Spinal cord (tissue), 10 donors: Measurements from ENCODE around the gene VANGL2. TPM values are rescaled to one million over a fixed set of nuclear protein-coding genes. Genes with fewer than 3 reads are reported as not detected.
A peak's percentile ranks its signal among the peaks of the same experiment; 100 is the strongest.

Source experiments
- DNase-seq, 6 donors: peaks; one replicate each; pipeline versions ENCODE4 v3.0.0 to v3.0.0-alpha.2; 2013 to 2015; ENCODE audit warnings: low spot score in 6 of 6, low read depth in 4 of 6
- H3K27ac ChIP-seq: one replicate; pipeline ENCODE4 v1.5.1; 2013; ENCODE audit warnings: low read depth, low read length, control low read depth
- H3K27me3 ChIP-seq: one replicate; pipeline ENCODE4 v1.6.1; 2013; ENCODE audit warnings: low read length; ENCODE audit not compliant: control insufficient read depth, insufficient read depth
- H3K36me3 ChIP-seq: one replicate; pipeline ENCODE4 v1.6.1; 2013; ENCODE audit warnings: low read length; ENCODE audit not compliant: control insufficient read depth, insufficient read depth
- H3K4me1 ChIP-seq: one replicate; pipeline ENCODE4 v1.6.1; 2013; ENCODE audit warnings: low read length; ENCODE audit not compliant: control insufficient read depth, insufficient read depth
- H3K4me3 ChIP-seq: one replicate; pipeline ENCODE4 v1.5.1; 2013; ENCODE audit warnings: low read depth, low read length, control low read depth
- H3K9me3 ChIP-seq: one replicate; pipeline ENCODE4 v1.6.1; 2013; ENCODE audit warnings: low read length; ENCODE audit not compliant: control insufficient read depth, insufficient read depth
- WGBS: methylation state at CpG from one replicate; pipeline ENCODE4 v1.1.5; 2013; ENCODE audit warnings: missing lambda C conversion rate; ENCODE audit not compliant: insufficient coverage; 5-methylcytosine and 5-hydroxymethylcytosine counted together
- polyA plus RNA-seq, 2 donors: library from polyadenylated mRNA; unstranded; fragments of 120-200 nt; gene quantifications; one replicate each; pipeline ENCODE4 v1.2.1, GENCODE V29; 2013; ENCODE audit not compliant: insufficient read length in 2 of 2
- total RNA-seq, 2 donors: library from RNA; depleted of rRNA in 1 of 2; stranded (reverse); fragments of 120-200 nt in 1 of 2; fragments of >200 nt in 1 of 2; gene quantifications; one replicate each; pipeline versions ENCODE4 v1.2.3 to v1.2.4, GENCODE V29; 2013 to 2014
- donor health status: healthy.

Gene VANGL2
- total and polyA plus RNA-seq, 4 donors = 8.7 to 67.0 (median 37.1) TPM

- WGBS = 4% methylated on average over 7 of the region's 7 CpGs
- peak overlapping the region; percentile 76 for H3K4me3 ChIP-seq
- H3K9me3 ChIP-seq = no peaks in the 10 kb centered on the region
- H3K36me3 ChIP-seq = no peaks in the 10 kb centered on the region
- peaks cover 36% of the 10 kb centered on the region for H3K4me1 ChIP-seq
- peak in 1 of 6 donors; percentile 38 for DNase-seq
- H3K27me3 ChIP-seq = no peaks in the 10 kb centered on the region
- peak overlapping the region; percentile 82 for H3K27ac ChIP-seq
Observed at GRCh38 chr1:160401487-160401805, 1.1 kb downstream of the VANGL2 start.

- peaks cover 43% of the 10 kb centered on the region for H3K4me1 ChIP-seq
- no peaks in the 10 kb centered on the region for H3K27me3 ChIP-seq
- peak overlapping the region; percentile 82 for H3K27ac ChIP-seq
- H3K9me3 ChIP-seq = no peaks in the 10 kb centered on the region
- H3K4me3 ChIP-seq = peak overlapping the region; percentile 76
- WGBS = 14% methylated on average over 5 of the region's 9 CpGs
- H3K36me3 ChIP-seq = peaks cover 2% of the 10 kb centered on the region
- peak in 2 of 6 donors; percentile 26 to 57 for DNase-seq
Observed at GRCh38 chr1:160402001-160402795, 1.8 kb downstream of the VANGL2 start.

- H3K4me3 ChIP-seq = no peak overlapping the region
- H3K9me3 ChIP-seq = no peaks in the 10 kb centered on the region
- no peak overlapping the region for H3K27ac ChIP-seq
- no peak for DNase-seq
- H3K36me3 ChIP-seq = peaks cover 11% of the 10 kb centered on the region
- H3K4me1 ChIP-seq = peaks cover 54% of the 10 kb centered on the region
- no peaks in the 10 kb centered on the region for H3K27me3 ChIP-seq
- 15% methylated on average over 3 of the region's 3 CpGs for WGBS
Observed at GRCh38 chr1:160403244-160403643, 2.9 kb downstream of the VANGL2 start.

- Histone ChIP-seq H3K9me3 (no peaks in the 10 kb centered on the region), H3K27me3 (no peaks in the 10 kb centered on the region), H3K4me3 (no peak overlapping the region), H3K27ac (no peak overlapping the region), H3K4me1 (peaks cover 62% of the 10 kb centered on the region), H3K36me3 (peaks cover 16% of the 10 kb centered on the region)
- no CpG with 5 or more reads among the region's 3 CpGs for WGBS
- DNase-seq = no peak
Observed at GRCh38 chr1:160404094-160404493, 3.7 kb downstream of the VANGL2 start.

- H3K27ac ChIP-seq = no peak overlapping the region
Observed at GRCh38 chr1:160405331-160405877, 5.0 kb downstream of the VANGL2 start.

GRCh38 chr1:160406131-160406968, 6.0 kb downstream of the VANGL2 start:
- peaks cover 19% of the 10 kb centered on the region for H3K36me3 ChIP-seq
- 82% methylated on average over 9 of the region's 15 CpGs for WGBS
- DNase-seq = no peak
- H3K4me3 ChIP-seq = no peak overlapping the region
- H3K27me3 ChIP-seq = no peaks in the 10 kb centered on the region
- no peaks in the 10 kb centered on the region for H3K9me3 ChIP-seq
- H3K4me1 ChIP-seq = peaks cover 76% of the 10 kb centered on the region
- H3K27ac ChIP-seq = no peak overlapping the region

More at GRCh38 chr1:160405331-160405877, 5.0 kb downstream of the VANGL2 start:
- H3K4me1 ChIP-seq = peaks cover 68% of the 10 kb centered on the region
- no peaks in the 10 kb centered on the region for H3K27me3 ChIP-seq
- 47% methylated on average over 1 of the region's 2 CpGs for WGBS
- H3K36me3 ChIP-seq = peaks cover 19% of the 10 kb centered on the region
- DNase-seq = no peak
- no peak overlapping the region for H3K4me3 ChIP-seq
- no peaks in the 10 kb centered on the region for H3K9me3 ChIP-seq

GRCh38 chr1:160407839-160408801, 7.8 kb downstream of the VANGL2 start:
- 81% methylated on average over 7 of the region's 12 CpGs for WGBS
- Histone ChIP-seq H3K36me3 (peaks cover 19% of the 10 kb centered on the region), H3K27me3 (no peaks in the 10 kb centered on the region), H3K4me3 (no peak overlapping the region), H3K4me1 (peaks cover 63% of the 10 kb centered on the region), H3K9me3 (no peaks in the 10 kb centered on the region), H3K27ac (no peak overlapping the region)
- DNase-seq = no peak

- Histone ChIP-seq H3K4me1 (peaks cover 63% of the 10 kb centered on the region), H3K27me3 (no peaks in the 10 kb centered on the region), H3K9me3 (no peaks in the 10 kb centered on the region), H3K36me3 (peaks cover 19% of the 10 kb centered on the region), H3K27ac (no peak overlapping the region), H3K4me3 (no peak overlapping the region)
- WGBS = 89% methylated on average over 1 of the region's 4 CpGs
- no peak for DNase-seq
Observed at GRCh38 chr1:160408864-160409263, 8.5 kb downstream of the VANGL2 start.

GRCh38 chr1:160409486-160409885, 9.1 kb downstream of the VANGL2 start:
- no peak for DNase-seq
- peaks cover 59% of the 10 kb centered on the region for H3K4me1 ChIP-seq
- peak overlapping the region; percentile 86 for H3K27ac ChIP-seq
- H3K4me3 ChIP-seq = no peak overlapping the region
- H3K27me3 ChIP-seq = no peaks in the 10 kb centered on the region
- H3K36me3 ChIP-seq = peaks cover 19% of the 10 kb centered on the region
- H3K9me3 ChIP-seq = no peaks in the 10 kb centered on the region
- 59% methylated on average over 3 of the region's 5 CpGs for WGBS
